Right ventricle myocardium superior (tissue), 1 donor: Measurements from ENCODE around the gene HS1BP3. TPM values are rescaled to one million over a fixed set of nuclear protein-coding genes. Genes with fewer than 3 reads are reported as not detected.

Experiments used
- ATAC-seq: fragments of 200-7000 bp; cut with Tn5 transposase; one replicate; pipeline ENCODE4 v1.9.1; 2020; ENCODE audit warnings: mild to moderate bottlenecking; ENCODE audit not compliant: poor library complexity
- DNase-seq: peaks from one replicate; pipeline ENCODE4 v3.0.0-alpha.2; 2020
- intact Hi-C: fragments of 100-400 bp; cut with DNase I; formaldehyde crosslinking; loops from one replicate; pipeline ENCODE4 v1.11.2; 2022
- total RNA-seq: library from RNA; stranded (reverse); fragmentation: NEBNext Ultra II Directional; extraction: Animal tissue kit (Norgen Biotek cat#: 25700); gene quantifications from one replicate; pipeline ENCODE4 v1.2.1, GENCODE V29; 2021
- donor health status: DM: no; HTN: yes; CAD: no; lungs with severe emphysema.

Gene HS1BP3
- total RNA-seq, 1 donor from 2014 or later, result 19.7 TPM

GRCh38 chr2:20574423-20574911, 76.4 kb downstream of the HS1BP3 start:
- ATAC-seq (no peak), DNase-seq (no peak)
- intact Hi-C loops, result no loop called here

- ATAC-seq (no peak), DNase-seq (no peak)
- intact Hi-C loops, result no loop called here
Measured at GRCh38 chr2:20573620-20574422, 77.1 kb downstream of the HS1BP3 start.

- intact Hi-C loops, result no loop called here
- no peak for ATAC-seq
- DNase-seq, result no peak
Measured at GRCh38 chr2:20572221-20572620, 78.7 kb downstream of the HS1BP3 start.

- intact Hi-C loops, result no loop called here
- no peak for ATAC-seq
- no peak for DNase-seq
Measured at GRCh38 chr2:20571644-20572215, 79.2 kb downstream of the HS1BP3 start.

GRCh38 chr2:20571231-20571630, 79.7 kb downstream of the HS1BP3 start:
- intact Hi-C loops, result no loop called here
- ATAC-seq (no peak), DNase-seq (no peak)

- no peak for DNase-seq
- no peak for ATAC-seq
- intact Hi-C loops, result no loop called here
Measured at GRCh38 chr2:20570249-20570648, 80.6 kb downstream of the HS1BP3 start.

GRCh38 chr2:20569464-20570223, 81.3 kb downstream of the HS1BP3 start:
- DNase-seq (no peak), ATAC-seq (no peak)
- intact Hi-C loops, result no loop called here

- no peak for DNase-seq
- intact Hi-C loops, result no loop called here
Measured at GRCh38 chr2:20568501-20569463, 82.1 kb downstream of the HS1BP3 start.

GRCh38 chr2:20567926-20568179, 83.0 kb downstream of the HS1BP3 start:
- intact Hi-C loops, result no loop called here
- ATAC-seq, result no peak
- DNase-seq, result no peak

More at GRCh38 chr2:20568501-20569463, 82.1 kb downstream of the HS1BP3 start:
- peak; percentile 52 for ATAC-seq

Other genes with a start within 250 kb of the HS1BP3 start
- 199 TPM for gene RHOB, start 204.0 kb downstream of the HS1BP3 start, total RNA-seq
- gene GDF7, start 16.0 kb upstream of the HS1BP3 start, total RNA-seq, result 0.38 TPM
- gene LDAH, start 172.0 kb upstream of the HS1BP3 start, total RNA-seq, result 7.0 TPM